A549 (cell line): ENCODE measurements around the gene SPOCK2. TPM values are rescaled to one million over a fixed set of nuclear protein-coding genes. Genes with fewer than 3 reads are reported as not detected.

Experiments
- ATAC-seq, 2 experiments: fragments of 200-7000 bp in 1 of 2; fragments of >200 bp in 1 of 2; cut with Nextera tagmentation in 1 of 2; cut with Tn5 transposase in 1 of 2; 3 replicates each; pipeline versions ENCODE4 v1.8.0 to v1.9.1; 2018 to 2020; ENCODE audit warnings: mild to moderate bottlenecking in 1 of 2, moderate library complexity in 1 of 2
- CTCF ChIA-PET: fragments of 300-600 bp; sonication (Branson Sonifier 250); formaldehyde crosslinking; extraction: SDS; loops from one replicate; lab custom pipeline; 2021; ENCODE audit warnings: antibody characterized with exemption, inconsistent platforms; lab: Yijun Ruan, JAX
- POLR2A ChIA-PET: fragments of 350-600 bp; formaldehyde crosslinking; extraction: SDS; loops from one replicate; lab custom pipeline; 2021; ENCODE audit warnings: antibody characterized with exemption, inconsistent platforms; lab: Yijun Ruan, JAX
- DNase-seq, 2 experiments: peaks; one replicate each; pipeline versions ENCODE4 v3.0.0 to v3.0.0-alpha.2; 2011 to 2016; ENCODE audit warnings: low read depth in 1 of 2, low spot score in 1 of 2
- FAIRE-seq: peaks from 2 replicates; lab custom pipeline; 2011; peaks lifted over from hg19 to GRCh38; lab: Jason Lieb, UNC
- H3K27ac ChIP-seq, 2 experiments: fragments of >200 bp; sonication (Bioruptor Twin); formaldehyde crosslinking; 3 replicates each; pipeline ENCODE4 v1.5.1; 2016 to 2017
- H3K4me1 ChIP-seq: fragments of >200 bp; sonication (Bioruptor Twin); formaldehyde crosslinking; 3 replicates; pipeline ENCODE4 v1.6.1; 2016
- H3K4me2 ChIP-seq: fragments of >200 bp; sonication (Bioruptor Twin); formaldehyde crosslinking; 3 replicates; pipeline ENCODE4 v1.6.1; 2016
- H3K4me3 ChIP-seq: fragments of >200 bp; sonication (Bioruptor Twin); formaldehyde crosslinking; 3 replicates; pipeline ENCODE4 v1.5.1; 2016
- H3K9me3 ChIP-seq: fragments of >200 bp; sonication (Bioruptor Twin); formaldehyde crosslinking; 3 replicates; pipeline ENCODE4 v1.6.1; 2016
- BCL3 ChIP-seq: fragments of >200 bp; sonication (Bioruptor Twin); formaldehyde crosslinking; IDR thresholded peaks from 3 replicates; pipeline ENCODE4 v1.6.1; 2016
- BHLHE40 ChIP-seq: IDR thresholded peaks from 2 replicates; pipeline ENCODE4 v1.6.1; 2012; ENCODE audit warnings: low read depth, low read length, inconsistent platforms
- CBX2 ChIP-seq: fragments of 200-600 bp; sonication (generic); IDR thresholded peaks from 2 replicates; pipeline ENCODE4 v1.6.1; 2016; ENCODE audit warnings: low read depth, mild to moderate bottlenecking, borderline replicate concordance
- CEBPB ChIP-seq, 2 experiments: fragments of >200 bp in 1 of 2; sonication (Bioruptor Twin) in 1 of 2; formaldehyde crosslinking in 1 of 2; IDR thresholded peaks; 2 replicates each; pipeline ENCODE4 v1.6.1; 2012 to 2016
- CHD4 ChIP-seq: fragments of 200-600 bp; sonication (generic); IDR thresholded peaks from 2 replicates; pipeline ENCODE4 v1.6.1; 2016; ENCODE audit warnings: antibody characterized with exemption, mild to moderate bottlenecking, borderline replicate concordance
- EHMT2 ChIP-seq: fragments of 200-600 bp; sonication (generic); IDR thresholded peaks from 2 replicates; pipeline ENCODE4 v1.6.1; 2016; ENCODE audit warnings: antibody characterized with exemption, low read depth, mild to moderate bottlenecking, moderate library complexity
- EP300 ChIP-seq, 2 experiments: fragments of >200 bp; sonication (Bioruptor Twin); formaldehyde crosslinking; IDR thresholded peaks; 2 replicates in 1 of 2; 3 replicates in 1 of 2; pipeline ENCODE4 v1.6.1; 2016 to 2017
- ESRRA ChIP-seq: fragments of 150-350 bp; IDR thresholded peaks from 2 replicates; pipeline ENCODE4 v1.6.1; 2014; ENCODE audit warnings: mild to moderate bottlenecking, low read length, borderline replicate concordance
- HES2 ChIP-seq: fragments of >200 bp; sonication (Bioruptor Twin); formaldehyde crosslinking; IDR thresholded peaks from 2 replicates; pipeline ENCODE4 v1.6.1; 2016
- HEYL ChIP-seq: fragments of 250-450 bp; sonication (Bioruptor Pico); IDR thresholded peaks from 2 replicates; pipeline ENCODE4 v1.8.0; 2021; ENCODE audit warnings: mild to moderate bottlenecking, moderate library complexity
- HOXA7 ChIP-seq: fragments of 250-450 bp; sonication (Bioruptor Pico); IDR thresholded peaks from 2 replicates; pipeline ENCODE4 v1.5.0; 2020; ENCODE audit warnings: mild to moderate bottlenecking, moderate library complexity
- HOXB13 ChIP-seq: fragments of 250-450 bp; sonication (Bioruptor Pico); IDR thresholded peaks from 2 replicates; pipeline ENCODE4 v1.5.0; 2020; ENCODE audit warnings: low read depth, mild to moderate bottlenecking, moderate library complexity
- HOXB5 ChIP-seq: fragments of 250-450 bp; sonication (Bioruptor Pico); IDR thresholded peaks from 2 replicates; pipeline ENCODE4 v1.5.0; 2020; ENCODE audit warnings: mild to moderate bottlenecking, moderate library complexity
- MAFK ChIP-seq: fragments of 450-650 bp; IDR thresholded peaks from 2 replicates; pipeline ENCODE4 v1.6.1; 2014; ENCODE audit not compliant: partially characterized antibody
- RAD21 ChIP-seq, 2 experiments: fragments of >200 bp in 1 of 2; sonication (Bioruptor Twin) in 1 of 2; formaldehyde crosslinking in 1 of 2; IDR thresholded peaks in 1 of 2; conservative IDR thresholded peaks in 1 of 2; 2 replicates in 1 of 2; 3 replicates in 1 of 2; pipeline ENCODE4 v1.6.1; 2012 to 2018; ENCODE audit warnings: inconsistent platforms in 1 of 2
- RCOR1 ChIP-seq: fragments of 150-350 bp; IDR thresholded peaks from 2 replicates; pipeline ENCODE4 v1.6.1; 2014; ENCODE audit warnings: antibody characterized with exemption, low read length, low read depth
- SMC3 ChIP-seq: fragments of >200 bp; sonication (Bioruptor Twin); formaldehyde crosslinking; IDR thresholded peaks from 3 replicates; pipeline ENCODE4 v1.6.1; 2018; ENCODE audit warnings: inconsistent platforms
- TFCP2L1 ChIP-seq: fragments of 250-450 bp; sonication (Bioruptor Pico); IDR thresholded peaks from 2 replicates; pipeline ENCODE4 v1.5.0; 2021; ENCODE audit warnings: mild to moderate bottlenecking
- WGBS: methylation state at CpG from one replicate; pipeline ENCODE4 v1.1.6; 2017; ENCODE audit errors: missing lambda C conversion rate; 5-methylcytosine and 5-hydroxymethylcytosine counted together
- polyA plus RNA-seq, 4 experiments: library from polyadenylated mRNA; depleted of rRNA in 3 of 4; stranded (reverse); fragments of >200 nt; fragmentation: RNase III in 1 of 4; extraction: RNeasy Plus Mini Kit Qiagen cat#74134 plus additional on column Dnase treatment in 1 of 4; gene quantifications; 2 replicates in 3 of 4; 3 replicates in 1 of 4; pipeline ENCODE4 v1.2.3, GENCODE V29; 2011 to 2017
- TF ChIP-seq, protein P1 (sequence below): IDR thresholded peaks from 2 replicates; pipeline ENCODE4 v1.6.1; 2012
- TF ChIP-seq, protein P2 (sequence below): IDR thresholded peaks from 2 replicates; pipeline ENCODE4 v1.6.1; 2012
- TF ChIP-seq, protein P3 (sequence below): fragments of 250-450 bp; sonication (Bioruptor Pico); IDR thresholded peaks from 2 replicates; pipeline ENCODE4 v1.5.0; 2020; ENCODE audit warnings: low read depth, mild to moderate bottlenecking, moderate library complexity

SPOCK2 gene
- polyA plus RNA-seq, 2 of the 4 experiments (the other 2 are of a cell fraction): 0.52 to 0.67 TPM

GRCh38 chr10:72081772-72082590 lies 6.4 kb downstream of the SPOCK2 start:
- peak in 1 of 2 experiments; percentile 30; a peak in 3 of 6 replicates for ATAC-seq
- CTCF ChIA-PET: interaction anchor here (1.4 kb wide), 1 partner anchor 33 kb away, joined by 4 read pairs; no protein-coding TSS in a partner anchor
- TF ChIP-seq SMC3 (no peak), HOXB5 (CRISPR knock-in tag) (no peak), CHD4 (no peak), EHMT2 (no peak), CEBPB (IDR thresholded peaks at IDR 0.05) (no peak), BHLHE40 (no peak), BCL3 (no peak), EP300 (IDR thresholded peaks at IDR 0.05) (no peak)
- TF ChIP-seq, protein P1, sequence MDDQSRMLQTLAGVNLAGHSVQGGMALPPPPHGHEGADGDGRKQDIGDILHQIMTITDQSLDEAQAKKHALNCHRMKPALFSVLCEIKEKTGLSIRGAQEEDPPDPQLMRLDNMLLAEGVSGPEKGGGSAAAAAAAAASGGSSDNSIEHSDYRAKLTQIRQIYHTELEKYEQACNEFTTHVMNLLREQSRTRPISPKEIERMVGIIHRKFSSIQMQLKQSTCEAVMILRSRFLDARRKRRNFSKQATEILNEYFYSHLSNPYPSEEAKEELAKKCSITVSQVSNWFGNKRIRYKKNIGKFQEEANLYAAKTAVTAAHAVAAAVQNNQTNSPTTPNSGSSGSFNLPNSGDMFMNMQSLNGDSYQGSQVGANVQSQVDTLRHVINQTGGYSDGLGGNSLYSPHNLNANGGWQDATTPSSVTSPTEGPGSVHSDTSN: no peak
- Histone ChIP-seq H3K4me2 (peak overlapping the region; percentile 3; the same call in 1 of the 3 replicates), H3K4me1 (peaks cover 31% of the 10 kb centered on the region), H3K9me3 (no peaks in the 10 kb centered on the region), H3K4me3 (no peak overlapping the region), H3K27ac (peak overlapping the region in 1 of 2 experiments; percentile 73; a peak in 2 of 6 replicates)
- DNase-seq: peak in 1 of 2 experiments; percentile 43
- FAIRE-seq: no peak
- POLR2A ChIA-PET: no interaction called here
- WGBS: 63% methylated on average over 14 of the region's 14 CpGs

DNA sequence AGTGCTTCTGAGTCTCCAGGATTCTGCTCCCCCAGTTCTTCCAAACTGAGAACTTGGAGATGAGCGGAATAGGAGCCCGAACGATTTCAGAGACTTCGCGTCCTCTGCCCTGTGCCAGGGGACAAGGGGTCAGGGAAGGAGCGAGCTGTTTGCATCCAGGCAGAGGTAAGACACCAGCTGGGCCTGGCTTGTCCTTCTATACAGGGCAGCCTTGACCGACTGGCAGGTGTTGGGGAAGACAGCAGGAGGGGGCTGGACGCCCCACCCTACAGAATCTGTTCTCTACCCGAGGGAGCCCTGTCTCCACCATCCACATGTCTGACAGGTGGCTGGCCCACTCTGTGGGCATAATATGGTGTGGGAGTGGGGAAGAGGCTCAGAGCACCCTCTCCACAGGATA lies 7.1 kb downstream of the SPOCK2 start:
- H3K4me2 ChIP-seq: no peak overlapping the region
- no peak overlapping the region for H3K4me3 ChIP-seq
- ChIA-PET POLR2A (no interaction called here), CTCF (interaction anchor here (1.2 kb wide), 1 partner anchor 18 kb away, joined by 4 read pairs; no protein-coding TSS in a partner anchor)
- no peak for TF ChIP-seq MAFK
- TF ChIP-seq, protein P2, sequence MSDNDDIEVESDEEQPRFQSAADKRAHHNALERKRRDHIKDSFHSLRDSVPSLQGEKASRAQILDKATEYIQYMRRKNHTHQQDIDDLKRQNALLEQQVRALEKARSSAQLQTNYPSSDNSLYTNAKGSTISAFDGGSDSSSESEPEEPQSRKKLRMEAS: no peak
- no peak for TF ChIP-seq CEBPB (IDR thresholded peaks at IDR 0.05)
- TF ChIP-seq TFCP2L1 (CRISPR knock-in tag): no peak
- TF ChIP-seq HOXB13 (CRISPR knock-in tag): no peak
- TF ChIP-seq HES2: no peak
- no peak for TF ChIP-seq CBX2
- no peak for TF ChIP-seq SMC3
- TF ChIP-seq, protein P3, sequence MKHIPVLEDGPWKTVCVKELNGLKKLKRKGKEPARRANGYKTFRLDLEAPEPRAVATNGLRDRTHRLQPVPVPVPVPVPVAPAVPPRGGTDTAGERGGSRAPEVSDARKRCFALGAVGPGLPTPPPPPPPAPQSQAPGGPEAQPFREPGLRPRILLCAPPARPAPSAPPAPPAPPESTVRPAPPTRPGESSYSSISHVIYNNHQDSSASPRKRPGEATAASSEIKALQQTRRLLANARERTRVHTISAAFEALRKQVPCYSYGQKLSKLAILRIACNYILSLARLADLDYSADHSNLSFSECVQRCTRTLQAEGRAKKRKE (CRISPR knock-in tag): no peak
- no peak for TF ChIP-seq RCOR1
- TF ChIP-seq HEYL (CRISPR knock-in tag): no peak
- no peak for TF ChIP-seq RAD21 (conservative IDR thresholded peaks at IDR 0.05 in 1 of 2, IDR thresholded peaks at IDR 0.05 in 1 of 2)
- TF ChIP-seq HOXA7: no peak
- no peak for TF ChIP-seq ESRRA
- WGBS: 82% methylated on average over 9 of the region's 9 CpGs
- H3K9me3 ChIP-seq: no peaks in the 10 kb centered on the region
- DNase-seq: no peak
- FAIRE-seq: no peak
- H3K27ac ChIP-seq: peak overlapping the region in 1 of 2 experiments; percentile 73; a peak in 4 of 6 replicates
- H3K4me1 ChIP-seq: peaks cover 31% of the 10 kb centered on the region
- ATAC-seq: peak in 1 of 2 experiments; percentile 5; a peak in 2 of 6 replicates
